H9 (cell line): Measurements from ENCODE around the gene PNMA8C. TPM values are rescaled to one million over a fixed set of nuclear protein-coding genes. Genes with fewer than 3 reads are reported as not detected.

ENCODE experiments used
- DNase-seq: peaks from one replicate; pipeline ENCODE4 v3.0.0-alpha.2; 2017
- H2AFZ ChIP-seq: one replicate; pipeline ENCODE4 v1.6.1; 2013; ENCODE audit warnings: mild to moderate bottlenecking, low read length, control low read depth, moderate library complexity
- H2AK5ac ChIP-seq: 2 replicates; pipeline ENCODE4 v1.6.1; 2013; ENCODE audit warnings: low read length, control low read depth, mixed read lengths; ENCODE audit not compliant: insufficient read length
- H2BK120ac ChIP-seq: one replicate; pipeline ENCODE4 v1.6.1; 2013; ENCODE audit warnings: low read depth, mild to moderate bottlenecking, low read length, control low read depth, inconsistent platforms; ENCODE audit not compliant: poor library complexity, severe bottlenecking
- H2BK12ac ChIP-seq: 2 replicates; pipeline ENCODE4 v1.6.1; 2013; ENCODE audit warnings: low read length, control low read depth, mixed read lengths, low read depth; ENCODE audit not compliant: insufficient read length
- H2BK15ac ChIP-seq: 2 replicates; pipeline ENCODE4 v1.6.1; 2013; ENCODE audit warnings: low read depth, low read length, control low read depth
- H2BK20ac ChIP-seq: one replicate; pipeline ENCODE4 v1.6.1; 2013; ENCODE audit warnings: low read depth, mild to moderate bottlenecking, low read length, control low read depth, inconsistent platforms; ENCODE audit not compliant: poor library complexity, severe bottlenecking
- H2BK5ac ChIP-seq: 2 replicates; pipeline ENCODE4 v1.6.1; 2013; ENCODE audit warnings: low read length, control low read depth, mixed read lengths; ENCODE audit not compliant: insufficient read length
- H3K14ac ChIP-seq: 2 replicates; pipeline ENCODE4 v1.6.1; 2013; ENCODE audit warnings: low read length, control low read depth; ENCODE audit not compliant: insufficient read depth
- H3K18ac ChIP-seq: 2 replicates; pipeline ENCODE4 v1.6.1; 2013; ENCODE audit warnings: low read depth, mild to moderate bottlenecking, mixed read lengths, low read length, control low read depth; ENCODE audit not compliant: insufficient read length
- H3K23ac ChIP-seq: 2 replicates; pipeline ENCODE4 v1.6.1; 2013; ENCODE audit warnings: low read length, control low read depth, mixed read lengths, low read depth; ENCODE audit not compliant: insufficient read length
- H3K23me2 ChIP-seq: 2 replicates; pipeline ENCODE4 v1.6.1; 2013; ENCODE audit warnings: low read depth, mild to moderate bottlenecking, mixed read lengths, low read length, control low read depth; ENCODE audit not compliant: insufficient read length, poor library complexity, severe bottlenecking
- H3K27ac ChIP-seq: 2 replicates; pipeline ENCODE4 v1.5.1; 2013; ENCODE audit warnings: low read length, control low read depth, mixed read lengths, low read depth; ENCODE audit not compliant: insufficient read length
- H3K27me3 ChIP-seq: 2 replicates; pipeline ENCODE4 v1.6.1; 2013; ENCODE audit warnings: low read length, control low read depth, inconsistent platforms; ENCODE audit not compliant: insufficient read depth
- H3K4ac ChIP-seq: 2 replicates; pipeline ENCODE4 v1.6.1; 2013; ENCODE audit warnings: low read depth, mild to moderate bottlenecking, control low read depth, inconsistent platforms, low read length, moderate library complexity
- H3K4me1 ChIP-seq: 2 replicates; pipeline ENCODE4 v1.6.1; 2013; ENCODE audit warnings: low read length, control low read depth, inconsistent platforms; ENCODE audit not compliant: insufficient read depth
- H3K4me2 ChIP-seq: 2 replicates; pipeline ENCODE4 v1.6.1; 2013; ENCODE audit warnings: low read length, control low read depth, mixed read lengths; ENCODE audit not compliant: insufficient read length, insufficient read depth
- H3K56ac ChIP-seq: 2 replicates; pipeline ENCODE4 v1.6.1; 2013; ENCODE audit warnings: low read depth, mild to moderate bottlenecking, mixed read lengths, low read length, control low read depth; ENCODE audit not compliant: insufficient read length
- H3K79me1 ChIP-seq: 2 replicates; pipeline ENCODE4 v1.6.1; 2013; ENCODE audit warnings: low read depth, mild to moderate bottlenecking, moderate library complexity, low read length, control low read depth, inconsistent platforms; ENCODE audit not compliant: insufficient read depth, poor library complexity, severe bottlenecking
- H3K79me2 ChIP-seq: 2 replicates; pipeline ENCODE4 v1.6.1; 2013; ENCODE audit warnings: low read length, control low read depth, inconsistent platforms; ENCODE audit not compliant: insufficient read depth
- H3K9ac ChIP-seq: 2 replicates; pipeline ENCODE4 v1.6.1; 2013; ENCODE audit warnings: low read length, control low read depth, mixed read lengths; ENCODE audit not compliant: insufficient read length; ENCODE audit errors: extremely low read depth
- H3K9me3 ChIP-seq: one replicate; pipeline ENCODE4 v1.6.1; 2013; ENCODE audit warnings: low read depth, low read length, inconsistent platforms; ENCODE audit not compliant: control insufficient read depth
- H3T11ph ChIP-seq: one replicate; pipeline ENCODE4 v1.6.1; 2013; ENCODE audit warnings: mild to moderate bottlenecking, low read length, control low read depth, inconsistent platforms
- H4K20me1 ChIP-seq: one replicate; pipeline ENCODE4 v1.6.1; 2013; ENCODE audit not compliant: control insufficient read depth, insufficient read length, insufficient read depth
- H4K5ac ChIP-seq: 2 replicates; pipeline ENCODE4 v1.6.1; 2013; ENCODE audit warnings: low read depth, mild to moderate bottlenecking, mixed read lengths, low read length, control low read depth; ENCODE audit not compliant: insufficient read length
- H4K8ac ChIP-seq: replicated peaks from 2 replicates; pipeline ENCODE4 v1.6.1; 2013; ENCODE audit warnings: low read length, control low read depth, mixed read lengths, low read depth; ENCODE audit not compliant: insufficient read length
- H4K91ac ChIP-seq: 2 replicates; pipeline ENCODE4 v1.6.1; 2013; ENCODE audit warnings: low read depth, mild to moderate bottlenecking, moderate library complexity, mixed read lengths, low read length, control low read depth; ENCODE audit not compliant: insufficient read length
- H3K27ac Mint-ChIP-seq, 3 experiments: 2 replicates in 2 of 3; 3 replicates in 1 of 3; pipeline ENCODE4 v1.8.0; 2020 to 2021; ENCODE audit warnings: mixed read lengths in 3 of 3, mild to moderate bottlenecking in 1 of 3, moderate library complexity in 1 of 3
- H3K27me3 Mint-ChIP-seq: 2 replicates; pipeline ENCODE4 v1.8.0; 2021; ENCODE audit warnings: low read depth, mild to moderate bottlenecking, moderate library complexity, mixed read lengths
- H3K36me3 Mint-ChIP-seq, 3 experiments: 2 replicates in 2 of 3; 3 replicates in 1 of 3; pipeline ENCODE4 v1.8.0; 2020 to 2021; ENCODE audit warnings: low read depth in 3 of 3, mixed read lengths in 3 of 3; ENCODE audit not compliant: insufficient read depth in 1 of 3
- H3K4me1 Mint-ChIP-seq, 2 experiments: 2 replicates each; pipeline ENCODE4 v1.8.0; 2020; ENCODE audit warnings: mixed read lengths in 2 of 2
- H3K4me3 Mint-ChIP-seq, 2 experiments: 2 replicates in 1 of 2; 3 replicates in 1 of 2; pipeline ENCODE4 v1.8.0; 2020 to 2021; ENCODE audit warnings: mild to moderate bottlenecking in 2 of 2, mixed read lengths in 2 of 2, moderate library complexity in 1 of 2
- H3K9me3 Mint-ChIP-seq, 2 experiments: 2 replicates in 1 of 2; 3 replicates in 1 of 2; pipeline ENCODE4 v1.8.0; 2020; ENCODE audit warnings: mild to moderate bottlenecking in 2 of 2, mixed read lengths in 2 of 2, moderate library complexity in 1 of 2
- CTCF ChIP-seq: fragments of 200-600 bp; sonication (generic); conservative IDR thresholded peaks from 3 replicates; pipeline ENCODE4 v1.8.0; 2021; ENCODE audit warnings: antibody characterized with exemption, mild to moderate bottlenecking
- WGBS: extraction: QIAGEN DNeasy Blood & Tissue Kit; methylation state at CpG from one replicate; pipeline ENCODE4 v1.1.7; 2013; ENCODE audit warnings: missing lambda C conversion rate, low lambda C conversion rate, mixed read lengths; ENCODE audit not compliant: insufficient read length; ENCODE audit errors: extremely low coverage; 5-methylcytosine and 5-hydroxymethylcytosine counted together
- total RNA-seq: library from RNA; stranded (reverse); gene quantifications from 2 replicates; pipeline ENCODE4 v1.2.1, GENCODE V29; 2021

The PNMA8C gene
- total RNA-seq, 1 experiment from 2014 or later, result 1.8 TPM

- Histone ChIP-seq H3K27ac (no peak overlapping the region), H3K18ac (no peak overlapping the region), H2AK5ac (no peak overlapping the region), H4K91ac (no peak overlapping the region), H3K9me3 (no peaks in the 10 kb centered on the region), H3K9ac (no peak overlapping the region), H3K56ac (no peak overlapping the region), H2BK120ac (no peak overlapping the region), H2AFZ (no peak overlapping the region), H3K4me1 (no peaks in the 10 kb centered on the region), H3K23ac (no peak overlapping the region), H2BK12ac (no peak overlapping the region), H3K79me2 (no peaks in the 10 kb centered on the region), H3K4me2 (no peak overlapping the region), H4K5ac (no peak overlapping the region), H2BK5ac (no peak overlapping the region), H2BK20ac (no peak overlapping the region), H2BK15ac (no peak overlapping the region), H3T11ph (no peak overlapping the region), H3K14ac (no peak overlapping the region), H3K79me1 (no peaks in the 10 kb centered on the region), H3K27me3 (no peaks in the 10 kb centered on the region; the same call in none of the 2 replicates), H3K4ac (no peak overlapping the region), H4K8ac (no peak overlapping the region), H3K23me2 (peaks cover 10% of the 10 kb centered on the region), H4K20me1 (no peaks in the 10 kb centered on the region)
- WGBS, result no CpG with 5 or more reads among the region's 10 CpGs
- TF ChIP-seq CTCF, result peak; percentile 60
- Mint-ChIP-seq H3K4me1 (peaks cover 17 to 30% of the 10 kb centered on the region in 2 experiments), H3K9me3 (no peaks in the 10 kb centered on the region; a peak in 1 of 5 replicates), H3K36me3 (no peaks in the 10 kb centered on the region), H3K27me3 (peaks cover 28% of the 10 kb centered on the region), H3K27ac (no peak overlapping the region), H3K4me3 (no peak overlapping the region)
- peak; percentile 77 for DNase-seq
Observed at GRCh38 chr19:46431824-46432223, 3.1 kb upstream of the PNMA8C start.
